Placental pericyte (primary cell): ENCODE measurements around the gene PTER. TPM values are rescaled to one million over a fixed set of nuclear protein-coding genes. Genes with fewer than 3 reads are reported as not detected.
A peak's percentile ranks its signal among the peaks of the same experiment; 100 is the strongest.

Experiments used
- small RNA-seq: library from RNA; depleted of rRNA; stranded (forward); fragments of <200 nt; gene quantifications from one replicate; pipeline ENCODE3, GENCODE V24; 2012; ENCODE audit warnings: low replicate concordance
- total RNA-seq: library from RNA; depleted of rRNA; stranded (reverse); fragments of >200 nt; gene quantifications from 2 replicates; pipeline ENCODE4 v1.2.3, GENCODE V29; 2012

Gene PTER
- 7.0 and 7.9 TPM in 2 replicates for total RNA-seq

GRCh38 chr10:16436758-16437539, at the start of gene PTER:
TSS of gene PTER (plus strand) at chr10:16437010. CDS start at chr10:16484385, 47,375 bp downstream.

GRCh38 chr10:16521311-16522016, 84.7 kb downstream of the PTER start, which contains the start of gene C1QL3:
TSS of gene C1QL3 (minus strand) at chr10:16521879. CDS start at chr10:16521065, 814 bp downstream.

Small RNA genes within 50 kb of the gene (small RNA-seq; reads per million reads assigned to genes)
- gene RNU2-18P, result 3.4 reads per million, percentile 81 among the genes with 10 or more reads in this experiment

Other genes starting within 250 kb of the PTER start
- gene C1QL3, start 84.9 kb downstream of the PTER start, total RNA-seq, result not detected in 2 replicates